Measurements from ENCODE around the gene SELENOK.
A peak's percentile ranks its signal among the peaks of the same experiment; 100 is the strongest.

The SELENOK gene

GRCh38 chr3:53883008-53883407 is 8.7 kb downstream of the SELENOK start:
- no peak for DNase-seq (ENCODE audit: low spot score)

GRCh38 chr3:53881691-53882593 is 9.7 kb downstream of the SELENOK start, which contains the start of gene ACTR8:
TSS of gene ACTR8 (minus strand) at chr3:53882152. CDS start at chr3:53882101, 51 bp downstream.
- DNase-seq (ENCODE audit: low spot score), result peak; percentile 94

GRCh38 chr3:53880396-53881345 is 11.0 kb downstream of the SELENOK start:
- no peak for DNase-seq (ENCODE audit: low spot score)

GRCh38 chr3:53865732-53866499 is 25.7 kb downstream of the SELENOK start:
- no peak for DNase-seq (ENCODE audit: low spot score)

- DNase-seq (ENCODE audit: low spot score), result no peak
Measured at GRCh38 chr3:53863145-53863544, 28.5 kb downstream of the SELENOK start.

- no peak for DNase-seq (ENCODE audit: low spot score)
Measured at GRCh38 chr3:53862241-53862640, 29.4 kb downstream of the SELENOK start.

GRCh38 chr3:53860196-53860595 is 31.5 kb downstream of the SELENOK start:
- DNase-seq (ENCODE audit: low spot score), result no peak

GRCh38 chr3:53859178-53859577 is 32.5 kb downstream of the SELENOK start:
- no peak for DNase-seq (ENCODE audit: low spot score)

GRCh38 chr3:53858096-53858741 is 33.4 kb downstream of the SELENOK start:
- no peak for DNase-seq (ENCODE audit: low spot score)

- no peak for DNase-seq (ENCODE audit: low spot score)
Measured at GRCh38 chr3:53856964-53857363, 34.7 kb downstream of the SELENOK start.

- no peak for DNase-seq (ENCODE audit: low spot score)
Measured at GRCh38 chr3:53850895-53851294, 40.8 kb downstream of the SELENOK start.

- no peak for DNase-seq (ENCODE audit: low spot score)
Measured at GRCh38 chr3:53849916-53850315, 41.7 kb downstream of the SELENOK start.

- DNase-seq (ENCODE audit: low spot score), result no peak
Measured at GRCh38 chr3:53846851-53847155, 44.9 kb downstream of the SELENOK start.

GRCh38 chr3:53846134-53846850 is 45.4 kb downstream of the SELENOK start, which contains the start of the genes CHDH and IL17RB:
TSS of gene CHDH (minus strand) at chr3:53846419. CDS start at chr3:53824008, 22,411 bp downstream.
TSS of gene IL17RB (plus strand) at chr3:53846568. CDS start at chr3:53846589, 21 bp downstream.
- DNase-seq (ENCODE audit: low spot score), result peak; percentile 85

- DNase-seq (ENCODE audit: low spot score), result no peak
Measured at GRCh38 chr3:53845881-53846133, 45.9 kb downstream of the SELENOK start.

- DNase-seq (ENCODE audit: low spot score), result peak; percentile 84
Measured at GRCh38 chr3:53845103-53845880, 46.4 kb downstream of the SELENOK start.

GRCh38 chr3:53844262-53845102 is 47.2 kb downstream of the SELENOK start:
- no peak for DNase-seq (ENCODE audit: low spot score)

GRCh38 chr3:53843195-53844177 is 48.2 kb downstream of the SELENOK start:
- DNase-seq (ENCODE audit: low spot score), result no peak
